ENCODE data around the gene C1orf56. TPM values are rescaled to one million over a fixed set of nuclear protein-coding genes. Genes with fewer than 3 reads are reported as not detected.
A peak's percentile ranks its signal among the peaks of the same experiment; 100 is the strongest.

Gene C1orf56
- total RNA-seq, 1 donor from 2014 or later: 1.2 TPM

DNA sequence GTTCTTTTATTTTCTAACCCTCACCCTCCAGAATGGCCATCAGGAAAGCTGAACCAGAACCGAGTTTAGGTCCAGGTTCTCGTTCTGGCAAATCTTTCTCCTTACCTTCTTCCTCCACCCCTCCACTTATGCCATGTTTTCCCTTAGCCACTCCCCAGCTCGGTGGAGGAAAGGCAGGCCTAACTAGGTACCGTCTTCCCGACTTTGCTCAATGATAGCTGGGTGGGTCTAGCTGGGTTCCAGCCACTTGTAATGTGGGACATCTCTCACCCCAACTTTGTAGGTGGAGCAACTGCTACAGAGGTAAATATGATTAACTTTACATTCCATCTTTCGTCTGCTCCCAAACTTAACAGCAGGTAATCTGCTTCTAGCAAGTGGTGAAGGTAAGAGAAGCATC, 10.5 kb upstream of the C1orf56 start:
- Mint-ChIP-seq H3K36me3 (ENCODE audit: low read depth) (peaks cover 17% of the 10 kb centered on the region), H3K4me3 (no peak overlapping the region), H3K27me3 (no peaks in the 10 kb centered on the region), H3K9me3 (no peaks in the 10 kb centered on the region), H3K27ac (no peak overlapping the region), H3K4me1 (peaks cover 5% of the 10 kb centered on the region)
- intact Hi-C loops (cut with micrococcal nuclease): no loop called here
- no peak for DNase-seq

DNA sequence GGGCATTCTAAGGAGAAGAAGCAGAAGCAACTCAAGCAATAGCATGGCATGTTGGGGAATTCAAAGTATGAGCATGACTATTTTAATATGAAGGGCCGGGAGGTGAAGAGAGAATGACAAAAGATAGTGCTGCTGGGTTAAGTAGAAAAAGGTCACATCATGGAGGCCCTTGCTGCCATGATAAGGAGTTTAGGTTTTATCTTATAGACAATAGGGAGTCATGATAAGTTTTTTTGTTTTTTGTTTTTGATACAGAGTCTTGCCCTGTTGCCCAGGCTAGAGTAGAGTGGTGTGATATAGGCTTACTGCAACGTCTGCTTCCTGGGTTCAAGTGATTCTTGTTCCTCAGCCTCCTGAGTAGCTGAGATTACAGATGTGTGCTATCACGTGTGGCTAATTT, 8.0 kb upstream of the C1orf56 start:
- Mint-ChIP-seq H3K9me3 (no peaks in the 10 kb centered on the region), H3K4me1 (peaks cover 16% of the 10 kb centered on the region), H3K36me3 (ENCODE audit: low read depth) (peaks cover 10% of the 10 kb centered on the region), H3K27ac (no peak overlapping the region), H3K27me3 (no peaks in the 10 kb centered on the region), H3K4me3 (no peak overlapping the region)
- no peak for DNase-seq
- intact Hi-C loops (cut with micrococcal nuclease): no loop called here

GRCh38 chr1:151043163-151043562, 4.4 kb upstream of the C1orf56 start:
- no peaks in the 10 kb centered on the region for H3K9me3 Mint-ChIP-seq
- H3K36me3 Mint-ChIP-seq (ENCODE audit: low read depth): peaks cover 3% of the 10 kb centered on the region
- intact Hi-C loops (cut with micrococcal nuclease): loop anchor here (2.0 kb wide), 1 partner anchor 16 kb away; the partner anchor contains the start of gene CDC42SE1
- DNase-seq: peak; percentile 76
- peaks cover 29% of the 10 kb centered on the region for H3K4me1 Mint-ChIP-seq
- no peaks in the 10 kb centered on the region for H3K27me3 Mint-ChIP-seq
- no peak overlapping the region for H3K4me3 Mint-ChIP-seq
- peak overlapping the region; percentile 38 for H3K27ac Mint-ChIP-seq

- no peaks in the 10 kb centered on the region for H3K27me3 Mint-ChIP-seq
- peak; percentile 86 for DNase-seq
- H3K9me3 Mint-ChIP-seq: no peaks in the 10 kb centered on the region
- peaks cover 45% of the 10 kb centered on the region for H3K4me1 Mint-ChIP-seq
- H3K27ac Mint-ChIP-seq: peak overlapping the region; percentile 84
- peak overlapping the region; percentile 93 for H3K4me3 Mint-ChIP-seq
- H3K36me3 Mint-ChIP-seq (ENCODE audit: low read depth): peaks cover 27% of the 10 kb centered on the region
- intact Hi-C loops (cut with micrococcal nuclease): loop anchor here (1.0 to 2.0 kb wide), 3 partner anchors 9 to 39 kb away; partner anchors contain the start of genes GABPB2 and PRUNE1
Observed at GRCh38 chr1:151047925-151048644, 534 bp downstream of the C1orf56 start.

- H3K36me3 Mint-ChIP-seq (ENCODE audit: low read depth): peaks cover 29% of the 10 kb centered on the region
- no peaks in the 10 kb centered on the region for H3K27me3 Mint-ChIP-seq
- DNase-seq: no peak
- H3K9me3 Mint-ChIP-seq: no peaks in the 10 kb centered on the region
- peaks cover 40% of the 10 kb centered on the region for H3K4me1 Mint-ChIP-seq
- intact Hi-C loops (cut with micrococcal nuclease): loop anchor here (1.0 kb wide), 1 partner anchor 9 kb away; no protein-coding TSS in a partner anchor
- H3K27ac Mint-ChIP-seq: peak overlapping the region; percentile 84
- peak overlapping the region; percentile 93 for H3K4me3 Mint-ChIP-seq
Observed at GRCh38 chr1:151048645-151049032, 1.1 kb downstream of the C1orf56 start.

DNA sequence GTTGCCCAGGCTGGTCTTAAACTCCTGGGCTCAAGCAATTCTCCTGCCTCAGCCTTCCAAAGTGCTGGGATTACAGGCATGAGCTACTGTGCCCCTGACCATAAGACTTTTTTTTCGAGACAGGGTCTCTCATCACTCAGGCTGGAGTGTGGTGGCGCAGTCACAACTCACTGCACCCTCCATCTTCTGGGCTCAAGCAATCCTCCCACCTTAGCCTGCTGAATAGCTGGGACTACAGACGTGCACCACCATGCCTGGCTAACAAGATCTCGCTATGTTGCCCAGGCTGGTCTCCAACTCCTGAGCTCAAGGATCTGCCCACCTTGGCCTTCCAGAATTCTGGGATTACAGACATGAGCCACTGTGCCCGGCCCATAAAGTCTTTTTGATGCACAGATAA, 1.9 kb downstream of the C1orf56 start:
- H3K27ac Mint-ChIP-seq: peak overlapping the region; percentile 67
- H3K36me3 Mint-ChIP-seq (ENCODE audit: low read depth): peaks cover 37% of the 10 kb centered on the region
- peak; percentile 63 for DNase-seq
- peaks cover 42% of the 10 kb centered on the region for H3K4me1 Mint-ChIP-seq
- no peaks in the 10 kb centered on the region for H3K27me3 Mint-ChIP-seq
- H3K9me3 Mint-ChIP-seq: no peaks in the 10 kb centered on the region
- no peak overlapping the region for H3K4me3 Mint-ChIP-seq
- intact Hi-C loops (cut with micrococcal nuclease): no loop called here

DNA sequence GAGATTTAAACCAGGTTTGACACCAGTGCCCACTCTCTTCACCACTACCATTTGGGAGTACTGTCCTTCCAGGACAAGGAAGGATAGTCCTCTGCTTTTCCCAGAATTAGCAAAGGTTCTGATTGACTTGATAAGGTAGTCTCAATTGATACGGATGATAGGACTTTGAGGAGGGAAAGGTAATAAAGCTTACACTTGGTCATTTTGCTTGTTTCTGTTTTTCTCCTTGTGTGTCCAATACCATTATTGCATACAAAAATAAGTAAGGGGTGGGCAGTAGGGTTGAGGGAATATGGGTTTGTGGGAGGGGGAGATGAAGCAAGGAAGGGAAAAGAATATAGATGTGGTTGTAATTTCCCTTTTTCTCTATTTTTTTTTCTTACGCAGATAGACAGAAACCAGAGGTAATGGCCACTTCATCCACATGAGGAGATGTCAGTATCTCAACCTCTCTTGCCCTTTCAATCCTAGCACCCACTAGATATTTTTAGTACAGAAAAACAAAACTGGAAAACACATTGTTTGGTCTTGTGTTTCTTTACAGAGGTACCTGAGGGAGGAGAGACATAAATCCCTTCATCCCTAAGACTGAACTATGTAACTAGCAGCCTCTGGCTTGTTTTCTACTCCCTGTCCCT, 2.6 kb downstream of the C1orf56 start:
- Mint-ChIP-seq H3K4me1 (peaks cover 48% of the 10 kb centered on the region), H3K36me3 (ENCODE audit: low read depth) (peaks cover 42% of the 10 kb centered on the region), H3K4me3 (no peak overlapping the region), H3K27me3 (no peaks in the 10 kb centered on the region), H3K27ac (peak overlapping the region; percentile 66), H3K9me3 (no peaks in the 10 kb centered on the region)
- intact Hi-C loops (cut with micrococcal nuclease): no loop called here
- DNase-seq: no peak

- Mint-ChIP-seq H3K27ac (no peak overlapping the region), H3K4me3 (no peak overlapping the region), H3K36me3 (ENCODE audit: low read depth) (peaks cover 55% of the 10 kb centered on the region), H3K27me3 (no peaks in the 10 kb centered on the region), H3K4me1 (peaks cover 57% of the 10 kb centered on the region), H3K9me3 (no peaks in the 10 kb centered on the region)
- intact Hi-C loops (cut with micrococcal nuclease): no loop called here
- no peak for DNase-seq
Observed at GRCh38 chr1:151051356-151052009, 3.9 kb downstream of the C1orf56 start.

- Mint-ChIP-seq H3K4me1 (peaks cover 58% of the 10 kb centered on the region), H3K9me3 (no peaks in the 10 kb centered on the region), H3K36me3 (ENCODE audit: low read depth) (peaks cover 80% of the 10 kb centered on the region), H3K4me3 (peak overlapping the region; percentile 99), H3K27me3 (no peaks in the 10 kb centered on the region), H3K27ac (peak overlapping the region; percentile 99)
- no peak for DNase-seq
- intact Hi-C loops (cut with micrococcal nuclease): loop anchor here (5.0 kb wide), 5 partner anchors 33 to 493 kb away; partner anchors contain the start of genes ARNT, ENSA and TNFAIP8L2
Observed at GRCh38 chr1:151054971-151055547, 7.5 kb downstream of the C1orf56 start.

GRCh38 chr1:151055581-151055980, 8.0 kb downstream of the C1orf56 start:
- peak overlapping the region; percentile 99 for H3K4me3 Mint-ChIP-seq
- peak; percentile 61 for DNase-seq
- no peaks in the 10 kb centered on the region for H3K9me3 Mint-ChIP-seq
- H3K36me3 Mint-ChIP-seq (ENCODE audit: low read depth): peaks cover 76% of the 10 kb centered on the region
- H3K4me1 Mint-ChIP-seq: peaks cover 58% of the 10 kb centered on the region
- intact Hi-C loops (cut with micrococcal nuclease): loop anchor here (5.0 kb wide), 5 partner anchors 33 to 493 kb away; partner anchors contain the start of genes ARNT, ENSA and TNFAIP8L2
- no peaks in the 10 kb centered on the region for H3K27me3 Mint-ChIP-seq
- peak overlapping the region; percentile 99 for H3K27ac Mint-ChIP-seq

DNA sequence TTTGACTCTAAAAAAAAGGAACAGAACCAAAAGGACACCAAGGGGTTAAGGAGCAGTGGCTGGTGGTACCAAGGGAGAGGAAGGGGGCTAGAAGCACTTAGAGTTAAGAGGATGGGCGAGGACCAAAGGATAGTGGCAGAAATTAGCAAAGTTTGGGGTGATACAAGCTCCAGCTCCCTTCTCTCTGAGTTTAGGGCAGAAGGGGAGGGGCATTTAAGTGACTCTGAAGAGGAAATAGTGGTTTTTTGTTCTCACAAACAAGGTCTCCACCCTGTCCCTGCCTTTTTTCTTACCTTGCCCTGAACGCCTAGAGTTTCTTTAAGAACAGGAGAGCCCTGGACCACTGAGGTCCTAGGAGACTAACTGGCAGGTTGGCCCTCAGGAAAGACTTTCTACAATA, 8.6 kb downstream of the C1orf56 start:
- DNase-seq: peak; percentile 87
- Mint-ChIP-seq H3K4me1 (peaks cover 64% of the 10 kb centered on the region), H3K9me3 (no peaks in the 10 kb centered on the region), H3K27me3 (no peaks in the 10 kb centered on the region), H3K36me3 (ENCODE audit: low read depth) (peaks cover 71% of the 10 kb centered on the region), H3K4me3 (peak overlapping the region; percentile 99), H3K27ac (peak overlapping the region; percentile 99)
- intact Hi-C loops (cut with micrococcal nuclease): loop anchor here (2.0 to 5.0 kb wide), 6 partner anchors 34 to 494 kb away; partner anchors contain the start of genes ARNT, ENSA, PRUNE1 and TNFAIP8L2

GRCh38 chr1:151058692-151059091, 11.1 kb downstream of the C1orf56 start:
- Mint-ChIP-seq H3K9me3 (no peaks in the 10 kb centered on the region), H3K27ac (peak overlapping the region; percentile 99), H3K4me1 (peaks cover 65% of the 10 kb centered on the region), H3K27me3 (no peaks in the 10 kb centered on the region), H3K4me3 (peak overlapping the region; percentile 99), H3K36me3 (ENCODE audit: low read depth) (peaks cover 55% of the 10 kb centered on the region)
- peak; percentile 78 for DNase-seq
- intact Hi-C loops (cut with micrococcal nuclease): loop anchor here (1.0 to 5.0 kb wide), 7 partner anchors 12 to 496 kb away; partner anchors contain the start of genes ARNT, ENSA, GABPB2 and TNFAIP8L2
